ENCODE measurements around the gene PASD1. TPM values are rescaled to one million over a fixed set of nuclear protein-coding genes. Genes with fewer than 3 reads are reported as not detected.
"Not testable (repeated sequence)": the region's sequence is repeated elsewhere in the genome, so short reads cannot be mapped to it uniquely, and the experiment has no call there.

PASD1 gene
- not detected in 2 replicates for total RNA-seq

DNA sequence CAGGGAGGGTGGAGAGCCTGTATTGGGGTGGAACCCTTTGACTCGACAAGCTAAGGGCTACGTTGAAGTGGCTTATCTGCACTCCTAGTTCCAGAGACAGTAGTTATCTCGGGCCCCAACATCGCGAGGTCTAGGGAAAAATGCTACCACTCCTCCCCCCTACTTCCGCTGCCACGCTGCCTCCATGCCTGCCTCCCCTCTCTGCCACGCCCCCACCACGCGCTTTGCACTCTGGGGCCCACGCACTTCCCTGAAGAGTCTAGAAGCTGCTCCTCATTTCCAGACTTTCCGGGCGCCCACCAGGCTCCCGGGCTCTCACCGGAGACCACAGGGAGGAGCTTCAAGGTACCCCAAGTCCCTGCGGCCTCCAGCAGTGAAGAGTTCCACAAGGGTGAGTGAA is at the start of gene PASD1:
TSS of gene PASD1 (plus strand) at position 227 of the 400 bp plus-strand sequence. CDS start 37,879 bp downstream, outside the sequence.
- intact Hi-C loops (cut with micrococcal nuclease): no loop called here

DNA sequence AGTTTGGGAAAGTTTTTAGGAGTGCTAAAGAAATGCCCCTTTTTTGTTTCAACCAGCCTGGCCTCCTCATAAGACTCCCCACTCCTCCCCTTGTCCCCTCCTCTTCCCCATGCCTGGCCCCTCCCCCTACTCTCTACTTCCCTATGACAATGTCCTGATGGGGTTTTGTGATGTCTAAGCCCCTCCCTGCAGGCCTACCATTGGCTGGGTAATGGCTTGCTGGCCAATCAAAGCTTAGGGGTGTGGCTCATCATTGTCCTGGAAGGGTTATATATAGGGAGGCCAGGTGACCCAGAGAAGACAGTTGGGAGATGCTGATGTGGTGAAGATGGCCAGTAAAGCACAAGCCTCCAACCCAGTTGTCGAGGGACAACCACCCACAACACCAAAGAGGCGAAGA is 48.2 kb upstream of the PASD1 start:
- intact Hi-C loops (cut with micrococcal nuclease): no loop called here

DNA sequence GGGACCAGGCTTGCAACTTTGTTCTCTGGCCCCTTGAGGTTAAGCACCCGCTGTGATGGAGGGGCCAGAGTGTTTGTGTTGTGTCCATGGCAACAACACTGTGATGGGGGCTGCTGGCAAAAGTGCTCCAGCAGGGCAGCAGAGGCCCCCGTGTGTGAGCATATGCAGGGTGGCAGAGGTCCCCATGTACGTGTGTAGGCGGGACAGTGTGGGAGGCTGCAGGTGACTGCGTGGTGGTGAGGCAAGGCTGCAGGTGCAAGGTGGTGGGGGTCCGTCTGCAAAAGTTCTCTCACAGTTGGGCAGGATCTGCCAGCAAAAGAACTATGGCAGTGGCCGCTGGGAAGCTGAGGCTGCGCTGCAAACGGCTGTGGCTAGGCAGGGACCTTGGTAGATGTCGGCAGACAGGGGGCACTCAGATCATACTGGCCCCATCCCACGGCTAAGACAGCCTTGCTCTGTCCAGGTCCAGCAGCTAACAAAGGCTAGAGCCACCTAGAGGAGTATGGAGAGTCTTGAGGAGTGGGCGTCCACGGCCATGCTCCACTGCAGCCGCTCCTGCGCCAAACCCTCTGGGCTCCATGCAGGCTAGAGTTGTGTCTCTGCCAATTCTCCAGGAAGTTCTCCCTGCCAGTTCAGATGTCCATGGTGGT is 46.8 kb upstream of the PASD1 start:
- intact Hi-C loops (cut with micrococcal nuclease): no loop called here

GRCh38 chrX:151517421-151517820 is 46.1 kb upstream of the PASD1 start:
- intact Hi-C loops (cut with micrococcal nuclease): no loop called here

GRCh38 chrX:151523351-151523750 is 40.1 kb upstream of the PASD1 start:
- intact Hi-C loops (cut with micrococcal nuclease): no loop called here

DNA sequence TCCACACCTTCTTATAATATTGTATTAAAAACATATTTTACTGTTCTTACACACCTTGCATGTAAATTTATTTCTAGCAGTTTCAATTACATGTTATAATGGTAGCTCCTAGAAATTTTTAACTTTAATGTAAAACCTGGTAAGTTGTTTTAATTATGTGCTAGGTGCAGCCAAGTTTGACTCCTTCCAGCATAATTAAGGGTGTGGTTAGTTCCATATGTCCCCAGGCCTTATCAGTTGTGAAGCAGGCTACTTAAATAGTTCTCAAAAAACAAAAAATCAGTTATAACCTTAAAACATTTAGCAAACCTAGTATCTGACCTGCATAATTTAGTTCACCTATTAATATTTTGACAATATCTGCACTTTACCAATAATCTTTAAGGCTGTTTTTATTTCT is 26.9 kb upstream of the PASD1 start:
- intact Hi-C loops (cut with micrococcal nuclease): no loop called here

GRCh38 chrX:151537572-151537971 is 25.9 kb upstream of the PASD1 start:
- intact Hi-C loops (cut with micrococcal nuclease): no loop called here

- intact Hi-C loops (cut with micrococcal nuclease): no loop called here
These were observed 25.0 kb upstream of the PASD1 start for GRCh38 chrX:151538190-151539122.

GRCh38 chrX:151543706-151544105 is 19.8 kb upstream of the PASD1 start:
- intact Hi-C loops (cut with micrococcal nuclease): no loop called here

- intact Hi-C loops (cut with micrococcal nuclease): not testable (repeated sequence)
These were observed 17.2 kb upstream of the PASD1 start for GRCh38 chrX:151546226-151546625.

DNA sequence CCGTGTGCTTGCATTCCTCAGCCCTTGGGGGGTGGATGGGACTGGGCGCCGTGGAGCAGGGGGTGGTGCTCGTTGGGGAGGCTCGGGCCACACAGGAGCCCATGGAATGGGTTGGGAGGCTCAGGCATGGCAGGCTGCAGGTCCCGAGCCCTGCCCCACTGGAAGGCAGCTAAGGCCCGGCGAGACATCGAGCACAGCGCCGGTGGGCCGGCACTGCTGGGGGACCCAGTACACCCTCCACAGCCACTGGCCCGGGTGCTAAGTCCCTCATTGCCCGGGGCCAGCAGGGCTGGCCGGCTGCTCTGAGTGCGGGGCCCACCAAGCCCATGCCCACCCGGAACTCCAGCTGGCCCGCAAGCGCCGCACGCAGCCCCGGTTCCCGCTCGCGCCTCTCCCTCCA is 12.3 kb upstream of the PASD1 start:
- intact Hi-C loops (cut with micrococcal nuclease): loop anchor here (5.0 kb wide), 1 partner anchor 399 kb away; no protein-coding TSS in a partner anchor

DNA sequence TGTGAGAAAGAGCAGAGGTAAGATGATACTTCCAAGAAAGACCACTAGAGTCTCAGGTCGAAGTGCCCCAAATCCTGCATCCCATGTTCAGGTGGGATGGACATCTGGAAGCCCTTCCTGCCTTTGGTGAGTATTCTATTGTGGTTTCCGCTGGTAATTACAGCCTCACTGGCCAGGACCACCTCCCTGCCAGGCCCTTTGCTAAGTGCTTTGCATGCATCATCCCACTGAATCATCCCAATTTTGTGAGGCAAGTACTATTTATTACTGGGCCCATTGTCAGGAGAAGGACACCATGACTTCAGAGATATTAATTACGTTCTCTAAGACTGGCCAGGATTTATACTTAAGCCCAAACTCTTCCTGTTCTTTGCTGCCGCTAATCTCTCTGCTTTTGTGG is 10.7 kb upstream of the PASD1 start:
- intact Hi-C loops (cut with micrococcal nuclease): loop anchor here (5.0 kb wide), 1 partner anchor 400 kb away; no protein-coding TSS in a partner anchor

- intact Hi-C loops (cut with micrococcal nuclease): not testable (repeated sequence)
These were observed 8.2 kb upstream of the PASD1 start for GRCh38 chrX:151555301-151555700.

- intact Hi-C loops (cut with micrococcal nuclease): not testable (repeated sequence)
These were observed 990 bp upstream of the PASD1 start for GRCh38 chrX:151562485-151562884.

- intact Hi-C loops (cut with micrococcal nuclease): not testable (repeated sequence)
These were observed 472 bp upstream of the PASD1 start for GRCh38 chrX:151563003-151563402.

- intact Hi-C loops (cut with micrococcal nuclease): no loop called here
These were observed 560 bp downstream of the PASD1 start for GRCh38 chrX:151564035-151564434.

- intact Hi-C loops (cut with micrococcal nuclease): not testable (repeated sequence)
These were observed 3.4 kb downstream of the PASD1 start for GRCh38 chrX:151566872-151567271.

- intact Hi-C loops (cut with micrococcal nuclease): no loop called here
These were observed 7.1 kb downstream of the PASD1 start for GRCh38 chrX:151570561-151570960.

DNA sequence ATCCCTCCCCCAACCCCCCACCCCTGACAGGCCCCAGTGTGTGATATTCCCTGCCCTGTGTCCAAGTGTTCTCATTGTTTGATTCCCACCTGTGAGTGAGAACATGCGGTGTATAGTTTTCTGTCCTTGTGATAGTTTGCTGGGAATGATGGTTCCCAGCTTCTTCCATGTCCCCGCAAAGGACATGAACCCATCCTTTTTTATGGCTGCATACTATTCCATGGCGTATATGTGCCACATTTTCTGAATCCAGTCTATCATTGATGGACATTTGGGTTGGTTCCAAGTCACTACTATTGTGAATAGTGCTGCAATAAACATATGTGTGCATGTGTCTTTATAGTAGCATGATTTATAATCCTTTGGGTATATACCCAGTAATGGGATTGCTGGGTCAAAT is 29.9 kb downstream of the PASD1 start:
- intact Hi-C loops (cut with micrococcal nuclease): not testable (repeated sequence)

- intact Hi-C loops (cut with micrococcal nuclease): no loop called here
These were observed 32.8 kb downstream of the PASD1 start for GRCh38 chrX:151596282-151596681.

GRCh38 chrX:151604931-151605330 is 41.5 kb downstream of the PASD1 start:
- intact Hi-C loops (cut with micrococcal nuclease): no loop called here

DNA sequence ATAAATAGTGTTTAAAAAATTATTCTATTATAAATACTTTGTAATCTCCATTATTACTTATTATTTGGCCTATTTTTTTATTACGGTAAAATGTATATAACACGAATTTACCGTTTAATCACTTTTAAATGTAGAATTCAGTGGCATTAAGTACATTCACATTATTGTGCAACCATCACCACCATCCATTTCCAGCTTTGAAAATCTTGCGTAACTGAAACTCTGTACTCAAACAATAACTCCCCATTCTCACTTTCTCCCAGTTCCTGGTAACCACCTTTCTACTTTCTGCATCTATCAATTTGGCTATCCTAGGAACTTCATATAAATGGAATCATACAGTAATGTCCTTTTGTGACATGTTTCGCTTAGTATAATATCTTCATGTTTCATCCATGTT is 45.7 kb downstream of the PASD1 start:
- intact Hi-C loops (cut with micrococcal nuclease): no loop called here

All from T-helper 1 cell treated with Interleukin-12 subunit alpha and Interleukin-12 subunit beta and Interleukin-4 antibody, amounts not matched to agents 30 ng/mL and 1 ng/mL, for 36 hours (primary cell).